ENCODE measurements around the gene TCOF1. TPM values are rescaled to one million over a fixed set of nuclear protein-coding genes. Genes with fewer than 3 reads are reported as not detected.
A peak's percentile ranks its signal among the peaks of the same experiment; 100 is the strongest.

The TCOF1 gene
- total RNA-seq, 1 donor from 2014 or later = 9.4 TPM

- DNase-seq (ENCODE audit: low spot score in 2 of 2) = no peak
- no peak for FAIRE-seq
Measured at GRCh38 chr5:150400316-150401075, 43.0 kb downstream of the TCOF1 start.

- DNase-seq (ENCODE audit: low spot score in 2 of 2) = no peak
- no peak for FAIRE-seq
Measured at GRCh38 chr5:150401076-150401375, 43.5 kb downstream of the TCOF1 start.

- DNase-seq (ENCODE audit: low spot score in 2 of 2) (no peak), FAIRE-seq (no peak)
Measured at GRCh38 chr5:150401376-150402228, 44.1 kb downstream of the TCOF1 start.

GRCh38 chr5:150402229-150402773, 44.8 kb downstream of the TCOF1 start:
- DNase-seq (ENCODE audit: low spot score in 2 of 2) (no peak), FAIRE-seq (no peak)

GRCh38 chr5:150402901-150403342, 45.4 kb downstream of the TCOF1 start:
- FAIRE-seq (no peak), DNase-seq (ENCODE audit: low spot score in 2 of 2) (no peak)

GRCh38 chr5:150404121-150404520, 46.6 kb downstream of the TCOF1 start:
- FAIRE-seq = no peak

GRCh38 chr5:150404535-150404934, 47.0 kb downstream of the TCOF1 start:
- FAIRE-seq (no peak), DNase-seq (ENCODE audit: low spot score in 2 of 2) (no peak)

More at GRCh38 chr5:150404121-150404520, 46.6 kb downstream of the TCOF1 start:
- no peak for DNase-seq (ENCODE audit: low spot score in 2 of 2)

- no peak for FAIRE-seq
- DNase-seq (ENCODE audit: low spot score in 2 of 2) = no peak
Measured at GRCh38 chr5:150404941-150405816, 47.7 kb downstream of the TCOF1 start.

- FAIRE-seq (no peak), DNase-seq (ENCODE audit: low spot score in 2 of 2) (no peak)
Measured at GRCh38 chr5:150406103-150406722, 48.7 kb downstream of the TCOF1 start.

- DNase-seq (ENCODE audit: low spot score in 2 of 2) = no peak
- no peak for FAIRE-seq
Measured at GRCh38 chr5:150406723-150407095, 49.2 kb downstream of the TCOF1 start.

- FAIRE-seq (no peak), DNase-seq (ENCODE audit: low spot score in 2 of 2) (no peak)
Measured at GRCh38 chr5:150407096-150407720, 49.7 kb downstream of the TCOF1 start.

- no peak for DNase-seq (ENCODE audit: low spot score in 2 of 2)
- no peak for FAIRE-seq
Measured at GRCh38 chr5:150408231-150408943, 50.9 kb downstream of the TCOF1 start.

- no peak for FAIRE-seq
- DNase-seq (ENCODE audit: low spot score in 2 of 2) = peak; percentile 69 to 90
Measured at GRCh38 chr5:150409638-150410523, 52.4 kb downstream of the TCOF1 start.

GRCh38 chr5:150410524-150411244, 53.2 kb downstream of the TCOF1 start:
- DNase-seq (ENCODE audit: low spot score in 2 of 2) (peak; percentile 59 to 81), FAIRE-seq (peak; percentile 36)

GRCh38 chr5:150411245-150411979, 53.9 kb downstream of the TCOF1 start:
- no peak for FAIRE-seq
- DNase-seq (ENCODE audit: low spot score in 2 of 2) = no peak

GRCh38 chr5:150412319-150413175, 55.0 kb downstream of the TCOF1 start, which contains the start of gene CD74:
TSS of gene CD74 (minus strand) at chr5:150412910. CDS start at chr5:150412749, 161 bp downstream.
- DNase-seq (ENCODE audit: low spot score in 2 of 2) (peak in 1 of 2 donors; percentile 70), FAIRE-seq (no peak)
